GM19463 (cell line): Measurements from ENCODE around the gene BAIAP2.

Experiments used
- ATAC-seq: cut with Tn5 transposase; IDR thresholded peaks from one replicate; pipeline ENCODE4 v1.9.1; 2021; ENCODE audit warnings: mild to moderate bottlenecking, moderate library complexity; ENCODE audit not compliant: unreplicated experiment

The BAIAP2 gene

DNA sequence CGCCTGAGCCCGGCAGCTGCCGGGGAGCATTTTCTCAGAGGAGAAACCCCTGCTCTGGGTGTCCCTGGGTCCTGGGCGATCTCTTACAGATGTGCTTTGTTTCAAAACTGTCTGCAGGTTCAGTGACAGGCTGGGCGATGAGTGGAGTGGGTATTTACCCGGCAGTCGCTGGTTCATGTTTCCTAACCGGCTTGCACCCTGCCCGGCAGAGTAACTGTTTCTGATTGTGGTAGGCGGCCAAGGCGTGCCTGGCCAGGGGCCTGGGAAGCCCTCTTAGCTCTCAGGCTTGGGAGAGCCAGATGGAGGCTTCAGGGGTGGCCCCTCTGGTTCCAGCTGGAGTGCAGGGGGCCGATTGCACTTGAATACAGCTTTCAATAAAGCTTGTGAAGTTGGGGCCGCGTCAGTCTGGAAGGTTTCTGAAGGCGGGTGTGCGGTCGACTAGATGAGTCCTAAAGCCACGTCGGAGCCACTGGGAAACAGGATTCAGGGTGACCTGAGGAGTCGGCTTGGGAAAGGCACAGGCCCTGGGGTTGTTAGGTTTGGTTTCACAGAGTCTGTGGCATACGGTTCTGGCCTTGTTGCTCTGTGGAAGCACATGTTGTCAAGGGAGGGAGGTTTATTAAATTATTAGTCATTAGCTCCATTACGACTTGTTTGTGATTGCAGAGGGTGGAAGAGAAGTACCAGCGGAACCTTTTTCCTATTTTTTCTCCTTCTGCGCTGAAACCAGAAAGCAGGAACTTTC, 1.4 kb downstream of the BAIAP2 start:
- ATAC-seq: no peak

DNA sequence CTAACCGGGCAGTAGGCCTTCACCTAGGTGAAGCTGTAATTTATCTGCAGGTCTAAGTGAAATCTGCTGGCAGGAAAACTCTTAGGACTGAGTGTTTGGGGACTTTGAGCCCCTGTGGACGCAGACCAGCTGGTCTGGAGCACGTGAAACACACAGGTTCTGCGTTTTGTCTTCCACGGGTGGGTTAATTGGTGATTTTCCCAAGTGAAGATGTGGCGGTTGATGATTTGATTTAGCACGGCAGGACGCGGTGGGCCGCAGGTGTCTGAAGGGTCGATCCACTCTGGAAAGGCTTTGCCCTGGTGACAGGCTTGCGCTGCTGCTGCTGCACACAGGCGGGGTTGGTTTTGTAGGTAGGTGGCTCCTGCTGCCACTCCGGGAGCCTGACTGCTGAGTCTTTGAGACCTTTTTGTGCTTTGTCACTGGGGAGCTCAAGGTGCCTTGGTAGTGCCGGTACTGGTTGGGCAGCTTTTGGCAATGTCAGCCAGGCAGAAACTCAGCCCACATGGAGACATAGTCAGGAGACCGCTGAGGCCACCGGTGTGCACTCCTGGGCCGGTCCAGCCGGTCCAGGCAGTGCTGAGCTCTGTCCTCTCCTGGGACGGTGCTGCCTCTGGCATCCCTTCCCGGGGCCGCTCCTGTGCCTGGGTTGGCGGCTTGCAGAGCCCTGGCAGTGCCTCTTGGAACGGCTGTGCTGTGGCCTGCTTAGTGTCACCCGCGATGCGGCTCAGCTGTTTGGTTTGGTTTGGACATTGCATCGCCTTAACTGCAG, 2.3 kb downstream of the BAIAP2 start:
- ATAC-seq: no peak

- ATAC-seq: no peak
Observed at GRCh38 chr17:81037798-81038733, 3.1 kb downstream of the BAIAP2 start.

DNA sequence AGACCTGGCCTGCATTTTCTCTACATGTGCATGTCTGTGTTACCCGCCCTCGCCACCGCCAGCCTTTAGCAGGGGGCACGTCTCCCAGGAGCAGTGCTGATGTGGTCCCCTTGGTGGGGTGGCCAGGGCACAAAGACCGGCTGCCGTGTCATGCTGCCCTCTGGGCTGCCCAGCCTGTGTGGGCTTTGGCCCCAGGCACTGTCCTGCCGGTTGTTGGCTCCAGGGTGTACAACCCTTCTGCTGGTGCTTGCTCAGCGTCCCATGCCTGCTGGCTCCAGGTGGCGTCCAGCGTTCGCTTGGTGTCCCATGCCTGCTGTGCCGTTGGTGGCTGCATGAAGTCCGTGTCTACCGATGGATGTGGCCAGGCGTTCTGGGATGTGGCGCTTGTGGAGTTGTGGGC, 4.1 kb downstream of the BAIAP2 start:
- ATAC-seq: no peak

GRCh38 chr17:81039854-81040758, 5.2 kb downstream of the BAIAP2 start:
- no peak for ATAC-seq

DNA sequence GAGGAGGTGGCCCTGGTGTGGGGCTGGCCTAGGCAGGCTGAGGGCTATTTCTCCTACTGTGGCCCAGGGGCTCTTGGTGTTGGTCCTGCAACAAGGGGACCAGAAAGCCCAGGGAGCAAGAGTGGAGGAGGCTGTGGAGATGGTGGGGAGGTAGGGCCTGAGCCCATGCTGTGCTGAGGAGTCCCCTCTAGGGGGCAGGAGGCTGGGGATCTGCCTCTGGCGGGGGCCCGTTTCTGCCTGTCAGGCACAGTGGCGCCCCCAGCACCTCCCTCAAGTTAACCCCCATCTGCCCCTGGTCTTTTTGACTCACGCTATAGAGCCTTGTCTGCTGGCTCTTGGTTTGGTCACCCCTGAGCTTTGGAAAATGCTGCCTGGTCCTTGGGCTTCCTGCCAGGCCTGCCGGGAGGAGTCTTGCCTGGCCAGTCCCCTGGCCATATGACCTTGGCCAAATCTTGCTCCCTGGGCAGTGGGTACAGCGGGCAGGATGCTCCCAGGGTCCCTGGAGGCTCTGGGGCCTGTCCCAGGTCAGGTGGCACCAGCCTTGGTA, 5.9 kb downstream of the BAIAP2 start:
- no peak for ATAC-seq

GRCh38 chr17:81042606-81043005, 7.7 kb downstream of the BAIAP2 start:
- no peak for ATAC-seq

DNA sequence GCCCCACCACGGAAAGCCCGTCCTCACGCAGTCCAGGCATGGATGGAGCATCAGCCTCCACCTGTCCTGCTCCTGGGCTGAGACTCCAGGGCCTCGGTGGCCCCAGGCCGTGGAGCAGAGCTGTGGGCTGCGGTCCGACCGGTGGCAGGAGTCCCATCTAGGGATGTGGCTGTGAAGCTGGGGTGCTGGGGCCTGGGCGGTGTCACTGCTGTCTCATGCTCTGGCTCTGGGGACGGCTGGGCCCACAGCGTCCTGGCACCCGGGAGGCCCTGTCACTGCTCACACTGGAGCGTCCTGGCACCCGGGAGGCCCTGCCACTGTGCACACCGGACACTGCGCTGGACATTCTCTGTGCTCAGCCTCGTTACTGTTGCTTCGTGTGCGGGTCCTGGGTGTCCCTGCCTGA, 8.4 kb downstream of the BAIAP2 start:
- no peak for ATAC-seq

DNA sequence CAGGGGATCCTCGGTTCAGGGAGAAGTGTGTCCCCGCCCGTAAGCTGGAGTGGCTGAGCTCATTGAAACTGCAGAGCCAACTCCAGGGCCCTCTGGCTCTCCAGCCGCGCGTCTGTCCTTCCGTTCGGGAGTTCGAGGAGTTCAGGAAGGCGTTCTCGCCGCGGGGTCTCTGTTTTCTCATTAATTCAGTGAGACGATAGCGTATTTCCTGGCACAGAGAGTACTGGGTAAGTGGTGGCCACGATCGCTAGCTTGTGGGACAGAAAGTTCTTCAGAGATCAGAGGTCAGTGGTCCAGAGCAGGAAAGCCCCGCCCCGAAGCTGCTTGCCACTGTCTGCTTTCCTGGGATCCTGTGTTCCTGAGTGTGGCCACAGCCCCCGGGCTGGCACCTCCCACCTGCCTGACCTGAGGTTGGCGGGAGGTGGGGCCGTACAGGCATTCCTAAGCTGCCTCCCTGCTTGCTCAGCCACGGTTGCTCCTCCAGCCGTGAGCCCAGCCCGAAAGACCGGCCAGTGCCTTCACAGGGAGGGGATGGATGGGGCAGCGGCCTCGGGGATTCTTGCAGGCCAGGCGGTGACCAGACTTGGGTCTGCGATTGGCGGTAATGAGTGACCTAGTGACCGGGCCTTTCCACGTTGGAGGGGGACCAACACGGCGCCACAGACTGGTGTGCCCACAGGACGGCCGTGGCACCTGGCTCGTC, 8.9 kb downstream of the BAIAP2 start:
- no peak for ATAC-seq

DNA sequence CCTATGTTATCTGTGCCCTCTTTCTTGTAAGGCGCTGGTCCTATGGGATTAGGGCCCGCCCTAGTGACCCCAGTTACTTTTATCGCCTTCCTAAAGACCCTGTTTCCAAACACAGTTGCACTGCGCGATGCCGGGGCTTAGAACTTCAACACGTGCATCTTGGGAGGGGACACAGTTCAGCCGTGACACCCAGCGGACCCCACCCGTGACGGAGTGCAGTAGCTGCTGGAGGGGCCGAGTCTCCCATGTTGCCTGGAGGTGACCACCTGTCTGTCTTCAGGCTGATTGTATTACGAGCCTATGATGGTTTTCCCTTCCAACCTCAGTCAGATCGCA, 9.4 kb downstream of the BAIAP2 start:
- no peak for ATAC-seq

DNA sequence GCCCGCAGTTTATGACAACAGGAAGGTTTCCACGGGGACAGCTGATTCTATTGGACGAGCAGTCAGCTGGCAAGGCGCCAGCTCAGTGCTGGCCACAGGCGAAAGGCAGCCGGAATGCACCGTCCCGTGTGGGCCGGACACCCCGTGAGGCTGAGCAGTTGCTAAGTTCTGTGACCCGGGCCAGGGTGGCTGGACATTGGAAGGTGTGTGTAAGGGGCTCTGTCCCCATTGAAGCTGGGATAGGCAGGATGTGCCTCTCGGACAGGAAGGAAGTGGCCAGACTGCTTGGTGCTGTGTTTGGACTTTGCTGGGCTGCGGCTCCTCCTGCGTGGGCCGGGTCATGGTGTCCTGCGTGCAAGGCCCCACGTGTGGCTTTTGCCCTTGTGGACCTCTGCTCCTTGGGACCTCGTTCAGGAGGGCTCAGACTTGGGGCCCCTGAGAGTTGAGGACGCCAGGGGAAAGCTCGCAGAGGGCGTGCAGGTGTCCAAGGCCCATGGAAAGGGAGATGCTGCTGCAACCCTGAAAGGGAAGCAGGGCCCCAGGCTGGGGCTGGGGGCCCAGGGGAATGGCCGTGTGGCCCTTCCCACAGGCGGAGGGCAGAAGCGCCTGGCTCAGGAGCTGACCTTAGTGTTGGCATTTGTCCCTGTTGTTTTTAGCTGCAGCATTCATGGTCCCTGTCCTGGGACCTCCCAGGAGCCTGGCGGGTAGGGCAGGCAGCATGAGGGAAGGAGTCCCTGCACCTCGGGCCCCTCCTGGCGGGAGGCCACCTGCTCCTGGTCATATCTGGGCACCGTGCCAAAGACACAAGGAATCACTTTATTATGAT, 10.0 kb downstream of the BAIAP2 start:
- no peak for ATAC-seq

- no peak for ATAC-seq
Observed at GRCh38 chr17:81045590-81046095, 10.7 kb downstream of the BAIAP2 start.

GRCh38 chr17:81046132-81046769, 11.3 kb downstream of the BAIAP2 start:
- ATAC-seq: no peak

DNA sequence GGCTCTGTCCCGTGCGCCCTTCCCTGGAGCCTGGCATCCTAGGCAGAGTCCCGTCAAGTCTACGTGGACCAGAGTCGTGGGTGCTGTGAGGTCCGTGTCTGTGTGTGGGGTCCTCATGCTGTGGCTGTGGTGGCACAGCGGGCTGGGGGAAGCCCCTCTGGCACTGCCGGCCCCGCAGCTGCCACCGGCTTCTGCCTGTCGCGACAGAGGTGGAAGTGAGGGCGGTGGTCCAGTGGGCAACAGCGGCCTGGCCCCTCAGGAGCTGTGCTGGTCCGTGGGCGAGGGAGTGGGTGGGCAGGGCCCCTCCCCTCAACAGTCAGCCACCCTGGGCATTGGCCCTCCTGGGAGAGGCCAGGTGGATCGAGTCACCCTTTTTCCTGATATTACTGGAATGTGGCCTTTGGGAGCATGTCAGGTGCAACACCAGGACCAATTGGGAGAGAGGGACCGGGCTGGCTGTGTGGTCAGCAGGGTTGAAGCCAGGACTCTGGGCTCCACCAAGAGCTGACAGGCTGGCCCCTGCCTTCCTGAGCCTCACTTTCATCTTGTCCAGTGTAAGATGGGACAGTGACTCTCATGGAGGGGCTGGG, 11.9 kb downstream of the BAIAP2 start:
- no peak for ATAC-seq

DNA sequence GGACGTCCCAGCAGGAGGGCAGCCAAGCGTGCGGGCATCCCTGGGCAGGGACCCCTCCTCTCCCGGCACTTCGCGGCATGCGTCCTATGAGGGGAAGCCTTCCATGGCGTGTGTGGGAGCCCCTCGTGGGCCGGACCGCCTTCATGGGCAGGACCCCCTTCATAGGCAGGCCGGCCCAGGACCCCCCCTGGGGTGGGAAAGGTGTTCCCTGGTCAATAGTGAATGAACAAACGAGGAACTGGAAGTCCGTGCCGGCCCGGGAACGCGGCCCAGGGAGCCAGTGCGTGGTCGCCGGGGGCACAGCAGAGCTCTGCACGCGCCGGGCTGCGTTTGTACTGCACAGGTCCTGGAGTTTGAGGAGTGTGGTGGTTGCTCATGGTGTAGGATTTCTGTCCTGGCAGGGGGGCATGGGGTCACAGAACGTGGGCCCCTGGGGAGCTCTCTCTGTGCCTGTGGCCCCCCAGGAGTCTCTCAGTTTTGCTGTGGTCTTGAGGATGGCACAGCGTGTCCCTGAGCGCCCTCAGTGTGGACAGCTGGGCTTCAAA, 13.9 kb downstream of the BAIAP2 start:
- ATAC-seq: no peak

- ATAC-seq: no peak
Observed at GRCh38 chr17:81049372-81049911, 14.5 kb downstream of the BAIAP2 start.

- ATAC-seq: no peak
Observed at GRCh38 chr17:81049973-81050551, 15.1 kb downstream of the BAIAP2 start.
